GM12872 (cell line): ENCODE results near the gene CPHXL2.

ENCODE experiments used
- CTCF ChIP-seq: IDR thresholded peaks from 3 replicates; pipeline ENCODE4 v1.5.1; 2011; ENCODE audit warnings: low read depth, mild to moderate bottlenecking, low read length, moderate library complexity; ENCODE audit not compliant: insufficient read depth

Gene CPHXL2

DNA sequence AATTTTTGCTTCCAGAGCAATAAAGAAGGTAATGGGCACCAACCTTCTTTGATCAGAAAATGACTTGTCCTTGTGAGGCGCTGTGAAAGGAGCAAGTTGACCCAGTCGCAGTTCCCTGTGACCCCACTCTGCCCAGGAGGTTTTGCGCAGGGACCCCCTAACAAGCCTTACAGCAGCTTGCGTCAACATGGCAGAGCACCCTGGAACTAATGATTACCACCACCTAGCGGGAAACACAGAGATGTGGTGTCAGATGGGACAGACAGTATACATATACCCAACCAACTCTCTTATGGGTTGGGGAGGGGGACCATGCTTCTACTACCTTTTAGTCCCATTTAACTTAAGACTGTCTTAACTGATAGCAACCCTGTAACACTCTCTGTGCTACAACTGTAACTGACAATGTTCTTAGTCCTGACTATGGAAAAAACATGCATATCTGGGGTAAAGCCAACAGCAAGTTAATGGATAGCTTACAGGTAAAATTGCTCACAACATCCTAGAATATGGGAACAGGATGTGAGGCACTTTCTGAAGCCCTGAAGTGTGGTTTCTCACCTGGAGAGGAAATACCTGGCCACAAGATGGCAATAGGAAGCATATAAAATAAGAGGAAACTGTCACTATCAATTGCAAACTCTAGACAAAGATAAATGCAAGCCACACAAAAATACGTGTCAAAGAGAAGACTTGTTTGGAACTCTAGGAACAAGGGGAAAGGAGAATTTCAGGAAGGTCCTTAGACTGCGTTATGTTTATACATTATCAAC lies 32.4 kb downstream of the CPHXL2 start:
- TF ChIP-seq CTCF, result no peak

DNA sequence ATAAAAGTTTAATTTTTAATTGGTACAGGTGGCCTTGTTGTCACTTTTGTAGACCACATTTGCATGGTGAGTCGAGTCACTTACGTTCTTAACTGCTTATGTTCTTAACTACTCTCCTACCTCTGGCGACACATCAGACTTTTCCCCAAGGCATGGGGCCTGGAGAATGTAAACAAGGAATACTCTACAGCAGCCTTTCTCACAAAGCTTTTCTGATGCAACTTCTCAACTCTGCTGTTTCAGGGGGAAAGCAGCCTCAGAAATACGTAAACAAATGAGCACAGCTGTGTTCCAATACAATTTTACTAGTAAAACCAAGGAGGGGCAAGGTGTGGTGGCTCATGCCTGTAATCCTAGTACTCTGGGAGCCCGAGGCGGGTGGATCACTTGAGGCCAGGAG lies 36.2 kb downstream of the CPHXL2 start:
- TF ChIP-seq CTCF, result no peak

DNA sequence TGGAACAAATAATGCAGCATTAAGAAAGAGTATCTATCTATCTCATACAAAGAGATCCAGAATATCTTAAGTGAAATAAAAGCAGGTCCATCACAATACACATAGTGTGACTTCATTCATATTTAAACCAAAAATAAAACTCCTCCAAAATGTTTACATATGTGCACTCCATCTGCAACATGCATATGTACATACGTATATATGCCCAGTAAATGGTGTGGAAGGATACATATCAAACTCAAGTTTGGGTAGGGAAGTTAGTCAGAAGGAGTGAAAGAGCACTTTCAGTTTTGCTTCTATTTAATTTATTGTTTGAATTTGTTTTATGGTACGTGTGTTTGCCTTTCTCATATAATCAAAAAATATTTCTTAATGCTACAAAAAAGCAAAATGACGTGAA lies 41.8 kb downstream of the CPHXL2 start:
- no peak for TF ChIP-seq CTCF

- TF ChIP-seq CTCF, result no peak
Measured at GRCh38 chr16:75632857-75633256, 44.0 kb downstream of the CPHXL2 start.

DNA sequence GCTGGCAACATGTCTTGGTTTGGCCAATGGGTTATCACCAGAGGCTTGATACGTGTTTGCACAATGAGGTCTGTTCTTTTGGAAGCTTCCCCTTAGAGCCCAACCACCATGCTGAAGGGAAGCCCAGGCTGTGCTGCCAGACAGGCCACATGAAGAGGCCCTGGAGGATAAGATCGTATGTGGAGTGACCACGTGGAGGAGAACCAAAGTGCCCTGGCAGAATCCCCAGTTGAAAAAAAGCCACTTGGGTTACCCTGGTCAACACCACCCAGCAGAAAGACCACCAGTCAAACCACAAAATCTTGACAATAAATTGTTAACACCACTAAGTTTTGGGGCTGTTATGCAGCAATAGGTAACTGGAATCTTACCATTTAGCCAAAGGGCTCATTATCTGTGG lies 46.8 kb downstream of the CPHXL2 start:
- TF ChIP-seq CTCF, result no peak

DNA sequence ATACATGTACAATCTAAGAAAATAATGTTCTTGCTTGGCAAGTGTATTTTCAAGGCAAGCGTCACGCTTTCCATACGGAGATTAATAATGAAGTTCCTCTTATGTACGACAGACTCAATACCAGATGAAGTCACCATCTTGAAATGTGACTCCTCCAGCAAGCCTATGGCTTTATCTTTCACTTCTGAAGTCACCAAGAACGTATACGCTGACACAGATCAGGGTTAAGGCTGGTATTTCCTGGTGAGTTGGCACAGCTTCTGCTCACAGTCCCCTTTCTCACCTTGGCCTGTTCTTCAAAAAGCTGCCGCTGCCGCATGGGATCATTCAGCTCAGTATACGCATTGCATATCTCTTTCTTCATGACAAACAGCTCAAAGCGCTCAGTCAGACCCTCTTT lies 47.7 kb downstream of the CPHXL2 start:
- no peak for TF ChIP-seq CTCF

GRCh38 chr16:75628351-75628750 lies 48.5 kb downstream of the CPHXL2 start:
- TF ChIP-seq CTCF, result no peak
